DOHH2 (cell line): ENCODE results near the gene DSCAM.

Experiments used
- EZH2phosphoT487 ChIP-seq: fragments of 200-600 bp; sonication (generic); IDR thresholded peaks from 2 replicates; pipeline ENCODE4 v1.6.1; 2017; ENCODE audit warnings: borderline replicate concordance, mild to moderate bottlenecking, antibody characterized with exemption, low read length, moderate library complexity, mixed read lengths
- TF ChIP-seq, protein P1 (sequence below): fragments of 200-600 bp; sonication (generic); IDR thresholded peaks from one replicate; pipeline ENCODE4 v1.5.1; 2014; ENCODE audit warnings: antibody characterized with exemption, mild to moderate bottlenecking, low read depth, low read length; ENCODE audit not compliant: poor library complexity, severe bottlenecking

- TF ChIP-seq, protein P1, sequence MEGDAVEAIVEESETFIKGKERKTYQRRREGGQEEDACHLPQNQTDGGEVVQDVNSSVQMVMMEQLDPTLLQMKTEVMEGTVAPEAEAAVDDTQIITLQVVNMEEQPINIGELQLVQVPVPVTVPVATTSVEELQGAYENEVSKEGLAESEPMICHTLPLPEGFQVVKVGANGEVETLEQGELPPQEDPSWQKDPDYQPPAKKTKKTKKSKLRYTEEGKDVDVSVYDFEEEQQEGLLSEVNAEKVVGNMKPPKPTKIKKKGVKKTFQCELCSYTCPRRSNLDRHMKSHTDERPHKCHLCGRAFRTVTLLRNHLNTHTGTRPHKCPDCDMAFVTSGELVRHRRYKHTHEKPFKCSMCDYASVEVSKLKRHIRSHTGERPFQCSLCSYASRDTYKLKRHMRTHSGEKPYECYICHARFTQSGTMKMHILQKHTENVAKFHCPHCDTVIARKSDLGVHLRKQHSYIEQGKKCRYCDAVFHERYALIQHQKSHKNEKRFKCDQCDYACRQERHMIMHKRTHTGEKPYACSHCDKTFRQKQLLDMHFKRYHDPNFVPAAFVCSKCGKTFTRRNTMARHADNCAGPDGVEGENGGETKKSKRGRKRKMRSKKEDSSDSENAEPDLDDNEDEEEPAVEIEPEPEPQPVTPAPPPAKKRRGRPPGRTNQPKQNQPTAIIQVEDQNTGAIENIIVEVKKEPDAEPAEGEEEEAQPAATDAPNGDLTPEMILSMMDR: no peak
- TF ChIP-seq EZH2phosphoT487: no peak
Observed at GRCh38 chr21:40271164-40271563, 575.8 kb downstream of the DSCAM start.
